HG03108 (cell line): ENCODE data around the gene KCNA1.

Experiments used
- ATAC-seq: cut with Tn5 transposase; IDR thresholded peaks from one replicate; pipeline ENCODE4 v1.9.1; 2021; ENCODE audit warnings: moderate library complexity; ENCODE audit not compliant: unreplicated experiment

The KCNA1 gene

GRCh38 chr12:4958697-4959375 is 49.1 kb downstream of the KCNA1 start:
- ATAC-seq = no peak

GRCh38 chr12:4959381-4959780 is 49.7 kb downstream of the KCNA1 start:
- ATAC-seq = no peak

GRCh38 chr12:4960030-4960429 is 50.3 kb downstream of the KCNA1 start:
- no peak for ATAC-seq

GRCh38 chr12:4960547-4960946 is 50.8 kb downstream of the KCNA1 start:
- ATAC-seq = no peak

- no peak for ATAC-seq
Measured at GRCh38 chr12:4961311-4961710, 51.6 kb downstream of the KCNA1 start.

- ATAC-seq = no peak
Measured at GRCh38 chr12:4962539-4963486, 53.1 kb downstream of the KCNA1 start.
